Vagina (tissue), 2 donors: ENCODE results near the gene PKN2. TPM values are rescaled to one million over a fixed set of nuclear protein-coding genes. Genes with fewer than 3 reads are reported as not detected.

Experiments used
- DNase-seq, 2 donors: peaks; one replicate each; pipeline ENCODE4 v3.0.0-alpha.2; 2017; ENCODE audit errors: extremely low spot score in 2 of 2
- H3K27ac ChIP-seq: fragments of 200-600 bp; sonication (generic); one replicate; pipeline ENCODE4 v1.5.1; 2019
- H3K27me3 ChIP-seq: fragments of 200-600 bp; sonication (generic); one replicate; pipeline ENCODE4 v1.5.1; 2019
- H3K36me3 ChIP-seq, 2 donors: fragments of 200-600 bp; sonication (generic); one replicate each; pipeline ENCODE4 v1.5.1; 2017 to 2019
- H3K4me1 ChIP-seq: fragments of 200-600 bp; sonication (generic); one replicate; pipeline ENCODE4 v1.5.1; 2019
- H3K4me3 ChIP-seq, 2 donors: fragments of 200-600 bp; sonication (generic); 1 replicate in 1 of 2; 2 replicates in 1 of 2; pipeline ENCODE4 v1.5.1; 2016 to 2019
- H3K9me3 ChIP-seq: fragments of 200-600 bp; sonication (generic); one replicate; pipeline ENCODE4 v1.5.1; 2019
- POLR2A ChIP-seq, 2 donors: fragments of 450-650 bp; IDR thresholded peaks; one replicate each; pipeline ENCODE4 v1.6.1; 2017; ENCODE audit warnings: antibody characterized with exemption in 2 of 2, mild to moderate bottlenecking in 2 of 2, moderate library complexity in 2 of 2
- POLR2AphosphoS5 ChIP-seq, 2 donors: sonication (generic); formaldehyde crosslinking; IDR thresholded peaks; one replicate each; pipeline ENCODE4 v1.9.0; 2017; ENCODE audit warnings: antibody characterized with exemption in 2 of 2, mild to moderate bottlenecking in 2 of 2, low read depth in 1 of 2; ENCODE audit not compliant: insufficient read depth in 1 of 2
- intact Hi-C: fragments of 100-400 bp; cut with DNase I; formaldehyde crosslinking; loops from one replicate; pipeline ENCODE4 v1.15.1; 2023
- total RNA-seq: library from RNA; depleted of rRNA; stranded (reverse); fragments of >200 nt; gene quantifications from one replicate; pipeline ENCODE4 v1.2.3, GENCODE V29; 2016
- TF ChIP-seq, protein P1 (sequence below), 3 experiments: fragments of 450-650 bp in 2 of 3; fragments of 200-600 bp in 1 of 3; sonication (generic) in 1 of 3; IDR thresholded peaks; one replicate each; pipeline ENCODE4 v1.5.1; 2017 to 2019; ENCODE audit warnings: antibody characterized with exemption in 3 of 3, mild to moderate bottlenecking in 2 of 3, moderate library complexity in 2 of 3

PKN2 gene
- total RNA-seq, 1 donor from 2014 or later, result 38.3 TPM

DNA sequence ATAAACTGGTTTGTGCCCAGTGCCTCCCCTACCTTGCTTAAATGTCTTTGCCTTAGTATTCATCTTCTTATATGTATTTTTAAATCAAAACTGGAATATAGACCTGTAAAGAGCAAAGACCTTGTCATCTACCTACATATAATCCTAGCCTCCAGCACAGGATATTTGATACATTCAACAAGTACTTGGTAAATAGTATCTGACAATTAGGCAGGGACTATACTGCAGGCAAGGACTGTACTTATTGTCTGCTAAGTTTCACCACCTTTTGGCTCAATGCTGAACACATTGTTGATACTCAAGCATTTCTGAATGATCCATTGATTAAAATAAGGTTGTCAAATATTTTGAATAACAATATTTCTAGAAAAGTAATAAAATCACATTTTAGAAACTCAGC, 96.4 kb downstream of the PKN2 start:
- DNase-seq, result no peak
- Histone ChIP-seq H3K9me3 (no peaks in the 10 kb centered on the region), H3K4me3 (no peak overlapping the region), H3K27me3 (no peaks in the 10 kb centered on the region), H3K27ac (no peak overlapping the region), H3K4me1 (no peaks in the 10 kb centered on the region), H3K36me3 (peaks cover 0 to 24% of the 10 kb centered on the region in 2 donors)
- TF ChIP-seq, protein P1, sequence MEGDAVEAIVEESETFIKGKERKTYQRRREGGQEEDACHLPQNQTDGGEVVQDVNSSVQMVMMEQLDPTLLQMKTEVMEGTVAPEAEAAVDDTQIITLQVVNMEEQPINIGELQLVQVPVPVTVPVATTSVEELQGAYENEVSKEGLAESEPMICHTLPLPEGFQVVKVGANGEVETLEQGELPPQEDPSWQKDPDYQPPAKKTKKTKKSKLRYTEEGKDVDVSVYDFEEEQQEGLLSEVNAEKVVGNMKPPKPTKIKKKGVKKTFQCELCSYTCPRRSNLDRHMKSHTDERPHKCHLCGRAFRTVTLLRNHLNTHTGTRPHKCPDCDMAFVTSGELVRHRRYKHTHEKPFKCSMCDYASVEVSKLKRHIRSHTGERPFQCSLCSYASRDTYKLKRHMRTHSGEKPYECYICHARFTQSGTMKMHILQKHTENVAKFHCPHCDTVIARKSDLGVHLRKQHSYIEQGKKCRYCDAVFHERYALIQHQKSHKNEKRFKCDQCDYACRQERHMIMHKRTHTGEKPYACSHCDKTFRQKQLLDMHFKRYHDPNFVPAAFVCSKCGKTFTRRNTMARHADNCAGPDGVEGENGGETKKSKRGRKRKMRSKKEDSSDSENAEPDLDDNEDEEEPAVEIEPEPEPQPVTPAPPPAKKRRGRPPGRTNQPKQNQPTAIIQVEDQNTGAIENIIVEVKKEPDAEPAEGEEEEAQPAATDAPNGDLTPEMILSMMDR (IDR thresholded peaks at IDR 0.05), result no peak
- TF ChIP-seq POLR2A (IDR thresholded peaks at IDR 0.05) (no peak), POLR2AphosphoS5 (IDR thresholded peaks at IDR 0.05; ENCODE audit: insufficient read depth in 1 of 2, low read depth in 1 of 2) (no peak)
- intact Hi-C loops, result no loop called here

DNA sequence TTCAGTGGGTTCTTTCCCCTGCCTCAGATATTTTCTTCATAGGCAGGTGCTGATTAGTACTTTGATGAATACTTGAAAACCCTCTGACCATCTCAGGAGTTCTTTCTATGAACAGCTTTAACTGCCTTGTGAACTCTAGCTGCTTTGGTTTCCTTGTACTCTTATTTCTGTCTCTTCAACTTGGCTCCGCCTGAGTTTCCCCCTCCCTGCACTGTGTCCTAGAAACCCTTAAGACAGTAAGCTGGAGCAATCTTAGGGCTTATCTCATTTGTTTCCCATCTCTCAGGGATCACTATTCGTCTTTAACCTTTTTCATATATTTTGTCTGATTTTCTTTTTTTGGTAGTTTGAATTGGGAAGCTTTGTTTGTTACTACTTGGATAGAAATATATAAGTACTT, 99.1 kb downstream of the PKN2 start:
- Histone ChIP-seq H3K27ac (no peak overlapping the region), H3K9me3 (no peaks in the 10 kb centered on the region), H3K27me3 (no peaks in the 10 kb centered on the region), H3K4me1 (no peaks in the 10 kb centered on the region), H3K4me3 (no peak overlapping the region), H3K36me3 (peaks cover 0 to 30% of the 10 kb centered on the region in 2 donors)
- intact Hi-C loops, result no loop called here
- no peak for DNase-seq
- TF ChIP-seq POLR2A (IDR thresholded peaks at IDR 0.05) (no peak), POLR2AphosphoS5 (IDR thresholded peaks at IDR 0.05; ENCODE audit: insufficient read depth in 1 of 2, low read depth in 1 of 2) (no peak)
- TF ChIP-seq, protein P1 (IDR thresholded peaks at IDR 0.05), result no peak

DNA sequence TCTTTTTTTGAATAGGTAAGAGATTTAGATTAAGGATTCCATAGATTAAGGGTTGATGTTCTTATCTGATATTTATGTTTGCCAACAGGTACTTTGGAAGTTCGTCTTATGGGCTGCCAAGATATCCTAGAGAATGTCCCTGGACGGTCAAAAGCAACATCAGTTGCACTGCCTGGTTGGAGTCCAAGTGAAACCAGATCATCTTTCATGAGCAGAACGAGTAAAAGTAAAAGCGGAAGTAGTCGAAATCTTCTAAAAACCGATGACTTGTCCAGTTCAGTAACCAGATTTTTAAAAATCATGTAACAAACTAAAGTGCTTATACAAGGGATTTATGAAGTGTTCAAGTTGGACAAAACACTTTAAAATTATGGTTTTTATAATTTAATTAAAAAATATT, 100.5 kb downstream of the PKN2 start:
- Histone ChIP-seq H3K4me3 (no peak overlapping the region), H3K27me3 (no peaks in the 10 kb centered on the region), H3K9me3 (no peaks in the 10 kb centered on the region), H3K27ac (no peak overlapping the region), H3K4me1 (no peaks in the 10 kb centered on the region), H3K36me3 (peaks cover 0 to 29% of the 10 kb centered on the region in 2 donors)
- no peak for DNase-seq
- TF ChIP-seq, protein P1 (IDR thresholded peaks at IDR 0.05), result no peak
- no peak for TF ChIP-seq POLR2A (IDR thresholded peaks at IDR 0.05)
- no peak for TF ChIP-seq POLR2AphosphoS5 (IDR thresholded peaks at IDR 0.05; ENCODE audit: insufficient read depth in 1 of 2, low read depth in 1 of 2)
- intact Hi-C loops, result no loop called here

DNA sequence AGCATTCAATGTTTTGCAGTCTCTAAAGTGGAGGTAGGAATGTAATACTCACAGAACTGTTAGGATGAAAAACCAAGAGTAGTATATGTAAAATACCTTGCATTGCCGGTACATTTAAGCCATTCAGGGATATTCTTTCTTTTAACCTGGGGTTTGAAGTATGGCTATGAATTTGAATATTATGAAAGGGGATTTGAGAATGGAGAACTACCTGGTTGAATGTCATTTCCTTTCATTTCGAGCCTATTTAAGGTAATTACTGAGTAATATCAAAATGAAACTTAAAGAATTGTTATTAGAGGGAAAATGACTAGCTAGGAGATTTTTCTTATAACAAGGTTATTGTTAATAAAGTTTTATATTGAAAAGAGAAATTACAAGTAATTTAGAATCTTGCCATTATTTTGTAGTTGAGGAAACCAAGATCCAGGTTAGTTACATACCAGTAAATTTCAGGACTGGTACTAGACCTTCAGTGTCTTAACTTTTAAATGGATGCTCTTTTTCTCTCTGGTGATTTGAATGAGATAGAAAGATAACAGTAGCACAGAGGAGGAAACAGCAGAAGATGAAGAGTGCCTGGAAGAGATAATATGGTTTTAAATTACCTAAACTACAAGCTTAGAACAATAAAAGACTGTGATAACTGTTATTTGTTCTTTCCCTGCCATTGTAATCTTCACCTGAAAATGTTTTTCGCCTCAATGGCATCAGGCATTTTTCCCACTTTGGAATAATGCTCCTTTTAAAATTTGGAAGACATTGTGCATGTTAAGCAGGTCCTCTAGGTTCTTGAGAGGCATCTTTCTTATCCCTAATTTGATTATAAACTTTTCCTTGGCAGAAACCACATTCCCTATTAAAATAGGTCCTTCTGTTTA, 103.2 kb downstream of the PKN2 start:
- no peak for DNase-seq
- Histone ChIP-seq H3K27ac (no peak overlapping the region), H3K4me1 (no peaks in the 10 kb centered on the region), H3K4me3 (no peak overlapping the region), H3K27me3 (no peaks in the 10 kb centered on the region), H3K9me3 (no peaks in the 10 kb centered on the region), H3K36me3 (peaks cover 0 to 37% of the 10 kb centered on the region in 2 donors)
- no peak for TF ChIP-seq POLR2AphosphoS5 (IDR thresholded peaks at IDR 0.05; ENCODE audit: insufficient read depth in 1 of 2, low read depth in 1 of 2)
- TF ChIP-seq, protein P1 (IDR thresholded peaks at IDR 0.05), result no peak
- TF ChIP-seq POLR2A (IDR thresholded peaks at IDR 0.05), result no peak
- intact Hi-C loops, result no loop called here

DNA sequence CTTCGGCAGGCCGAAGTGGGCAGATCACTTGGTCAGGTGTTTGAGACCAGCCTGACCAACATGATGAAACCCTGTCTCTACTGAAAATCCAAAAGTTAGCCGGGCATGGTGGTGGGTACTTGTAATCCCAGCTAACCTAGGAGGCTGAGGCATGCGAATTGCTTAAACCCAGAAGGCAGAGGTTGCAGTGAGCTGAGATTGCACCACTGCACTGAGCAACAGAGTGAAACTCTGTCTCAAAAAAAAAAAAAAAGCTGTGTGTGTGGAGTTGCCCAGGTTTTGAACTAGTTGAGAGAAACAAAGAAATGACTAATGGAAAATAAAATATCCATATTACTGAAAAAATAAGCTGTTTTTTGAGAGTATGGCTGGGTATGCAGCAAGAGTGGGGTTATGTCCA, 107.1 kb downstream of the PKN2 start:
- no peak for DNase-seq
- H3K36me3 ChIP-seq, result peaks cover 0 to 41% of the 10 kb centered on the region in 2 donors
- no peaks in the 10 kb centered on the region for H3K27me3 ChIP-seq
- H3K27ac ChIP-seq, result no peak overlapping the region
- H3K9me3 ChIP-seq, result no peaks in the 10 kb centered on the region
- intact Hi-C loops, result no loop called here
- H3K4me1 ChIP-seq, result no peaks in the 10 kb centered on the region
- no peak overlapping the region for H3K4me3 ChIP-seq
- TF ChIP-seq POLR2A (IDR thresholded peaks at IDR 0.05) (no peak), POLR2AphosphoS5 (IDR thresholded peaks at IDR 0.05; ENCODE audit: insufficient read depth in 1 of 2, low read depth in 1 of 2) (no peak)
- TF ChIP-seq, protein P1 (IDR thresholded peaks at IDR 0.05), result no peak
